Measurements from ENCODE around the gene SLC22A31. TPM values are rescaled to one million over a fixed set of nuclear protein-coding genes. Genes with fewer than 3 reads are reported as not detected.
A peak's percentile ranks its signal among the peaks of the same experiment; 100 is the strongest.

SLC22A31 gene
- total RNA-seq, 2 donors from 2014 or later, result 0.81 TPM; not detected in 1

DNA sequence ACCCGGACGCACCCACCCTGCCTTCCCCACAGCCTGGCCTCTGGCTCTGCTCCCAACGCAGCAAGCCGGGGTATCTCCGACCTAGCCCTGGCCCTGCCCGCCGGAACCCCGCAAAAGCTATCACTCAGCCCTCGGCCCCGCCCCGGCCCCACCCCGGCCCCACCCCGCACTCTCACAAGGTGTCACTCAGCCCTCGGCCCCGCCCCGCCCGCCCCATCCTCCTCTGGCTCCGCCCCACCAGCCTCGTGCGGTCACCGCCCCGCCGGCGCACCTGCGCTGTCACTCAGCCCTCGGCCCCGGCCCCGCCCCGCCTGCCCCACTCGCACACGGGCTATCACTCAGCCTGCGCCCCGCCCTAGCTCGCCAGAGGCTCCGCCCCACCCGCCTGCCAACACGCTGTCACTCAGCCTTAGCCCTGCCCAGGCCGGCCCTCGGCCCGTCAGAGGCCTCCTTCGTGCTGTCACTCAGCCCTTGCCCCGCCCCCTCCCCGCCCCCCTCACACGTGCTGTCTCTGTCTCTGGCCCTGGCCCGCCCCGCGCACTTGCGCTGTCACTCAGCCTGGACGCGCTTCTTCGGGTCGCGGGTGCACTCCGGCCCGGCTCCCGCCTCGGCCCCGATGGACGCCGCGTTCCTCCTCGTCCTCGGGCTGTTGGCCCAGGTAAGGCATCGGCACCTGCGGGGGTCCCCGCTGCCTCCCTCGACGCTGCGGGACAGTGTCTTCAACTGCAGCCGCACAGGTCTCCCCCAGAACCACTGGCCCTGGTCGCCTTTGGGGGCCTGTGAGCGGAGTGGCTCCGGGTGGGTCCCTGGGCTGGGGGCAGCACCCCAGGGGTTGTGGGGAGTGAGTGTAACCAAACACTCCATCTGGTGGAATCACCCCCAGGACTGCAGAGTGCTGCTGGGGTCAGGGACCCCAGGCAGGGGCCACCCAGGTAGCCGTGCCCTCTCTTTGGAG lies 28.8 kb downstream of the SLC22A31 start, which contains the start of gene CDH15:
Gene CDH15 (plus strand): TSS at position 533 of the 955 bp plus-strand sequence. CDS start 84 bp downstream, at position 617.
- no peak within 1 kb of the TSS for H3K27ac ChIP-seq

DNA sequence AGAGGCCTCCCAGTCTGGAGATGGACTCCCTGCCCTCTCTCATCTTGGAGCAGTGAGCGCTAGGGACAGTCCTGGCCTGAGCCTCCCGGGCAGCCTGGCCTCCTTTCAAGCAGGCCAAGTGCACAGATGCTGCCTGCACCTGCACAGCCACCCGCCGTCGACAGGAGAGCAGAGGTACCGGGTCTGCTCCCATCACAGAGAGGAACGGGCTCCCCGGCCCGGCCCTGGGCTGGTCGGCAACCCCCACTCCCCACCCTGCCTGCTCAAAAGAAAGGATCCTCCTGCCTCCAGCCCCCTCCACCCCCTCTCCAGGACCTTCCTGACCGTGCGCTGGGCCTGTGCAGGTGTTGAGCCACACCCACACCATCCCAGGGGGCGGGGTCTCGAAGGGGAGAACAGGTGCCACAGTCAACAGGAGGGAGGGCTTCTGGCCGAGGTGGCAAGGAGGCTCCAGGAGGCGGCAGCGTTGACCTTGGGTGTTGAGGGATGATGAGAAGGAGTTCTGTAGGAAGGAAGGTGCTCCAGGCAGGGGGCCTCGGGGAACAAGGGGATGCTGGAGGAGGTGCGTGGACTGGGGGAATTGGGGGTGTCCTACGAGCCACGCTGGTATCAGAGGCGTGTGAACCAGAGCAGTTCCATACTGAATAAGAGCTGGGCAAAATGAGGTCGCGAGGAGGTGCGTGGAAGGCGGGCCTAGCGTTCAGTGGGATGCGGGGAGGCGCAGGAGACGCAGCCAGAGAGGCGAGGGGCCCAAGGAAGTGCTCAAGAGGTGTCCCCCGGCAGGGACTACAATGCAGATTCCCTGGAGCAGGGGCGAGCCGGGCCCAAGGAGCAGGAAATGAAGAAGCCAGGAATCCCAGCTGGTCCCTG lies 29.8 kb downstream of the SLC22A31 start:
- no peak for DNase-seq (ENCODE audit: low spot score)
- Histone ChIP-seq H3K4me1 (ENCODE audit: control insufficient read depth in 1 of 2, low read depth in 2 of 2) (peaks cover 7 to 14% of the 10 kb centered on the region in 2 donors), H3K36me3 (no peaks in the 10 kb centered on the region), H3K4me3 (peak overlapping the region; percentile 53), H3K9me3 (no peaks in the 10 kb centered on the region), H3K27me3 (replicated peaks; ENCODE audit: insufficient read depth) (peaks cover 8% of the 10 kb centered on the region), H3K27ac (no peak overlapping the region)
- no peak for ATAC-seq (ENCODE audit: insufficient number of reproducible peaks, low FRiP score, low read depth)
- TF ChIP-seq, protein P1, sequence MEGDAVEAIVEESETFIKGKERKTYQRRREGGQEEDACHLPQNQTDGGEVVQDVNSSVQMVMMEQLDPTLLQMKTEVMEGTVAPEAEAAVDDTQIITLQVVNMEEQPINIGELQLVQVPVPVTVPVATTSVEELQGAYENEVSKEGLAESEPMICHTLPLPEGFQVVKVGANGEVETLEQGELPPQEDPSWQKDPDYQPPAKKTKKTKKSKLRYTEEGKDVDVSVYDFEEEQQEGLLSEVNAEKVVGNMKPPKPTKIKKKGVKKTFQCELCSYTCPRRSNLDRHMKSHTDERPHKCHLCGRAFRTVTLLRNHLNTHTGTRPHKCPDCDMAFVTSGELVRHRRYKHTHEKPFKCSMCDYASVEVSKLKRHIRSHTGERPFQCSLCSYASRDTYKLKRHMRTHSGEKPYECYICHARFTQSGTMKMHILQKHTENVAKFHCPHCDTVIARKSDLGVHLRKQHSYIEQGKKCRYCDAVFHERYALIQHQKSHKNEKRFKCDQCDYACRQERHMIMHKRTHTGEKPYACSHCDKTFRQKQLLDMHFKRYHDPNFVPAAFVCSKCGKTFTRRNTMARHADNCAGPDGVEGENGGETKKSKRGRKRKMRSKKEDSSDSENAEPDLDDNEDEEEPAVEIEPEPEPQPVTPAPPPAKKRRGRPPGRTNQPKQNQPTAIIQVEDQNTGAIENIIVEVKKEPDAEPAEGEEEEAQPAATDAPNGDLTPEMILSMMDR (IDR thresholded peaks at IDR 0.05), result no peak

More for the DNA sequence above, 28.8 kb downstream of the SLC22A31 start, which contains the start of gene CDH15:
- no peak for ATAC-seq (ENCODE audit: insufficient number of reproducible peaks, low FRiP score, low read depth)
- H3K27me3 ChIP-seq (replicated peaks; ENCODE audit: insufficient read depth), result peaks cover 8% of the 10 kb centered on the region
- H3K4me3 ChIP-seq, result peak within 1 kb of the TSS; percentile 53
- peaks cover 7 to 14% of the 10 kb centered on the region in 2 donors for H3K4me1 ChIP-seq (ENCODE audit: control insufficient read depth in 1 of 2, low read depth in 2 of 2)
- TF ChIP-seq, protein P1 (IDR thresholded peaks at IDR 0.05), result no peak
- H3K36me3 ChIP-seq, result no peaks in the 10 kb centered on the region
- H3K9me3 ChIP-seq, result no peaks in the 10 kb centered on the region
- peak; percentile 48 for DNase-seq (ENCODE audit: low spot score)

GRCh38 chr16:89169778-89170177 lies 30.6 kb downstream of the SLC22A31 start:
- no peak for ATAC-seq (ENCODE audit: insufficient number of reproducible peaks, low FRiP score, low read depth)
- TF ChIP-seq, protein P1 (IDR thresholded peaks at IDR 0.05), result no peak

GRCh38 chr16:89168381-89169189 lies 31.8 kb downstream of the SLC22A31 start:
- ATAC-seq (ENCODE audit: insufficient number of reproducible peaks, low FRiP score, low read depth) (no peak), DNase-seq (ENCODE audit: low spot score) (no peak)
- TF ChIP-seq, protein P1 (IDR thresholded peaks at IDR 0.05), result no peak
- Histone ChIP-seq H3K36me3 (no peaks in the 10 kb centered on the region), H3K4me3 (no peak overlapping the region), H3K27ac (no peak overlapping the region), H3K4me1 (ENCODE audit: control insufficient read depth in 1 of 2, low read depth in 2 of 2) (peaks cover 7 to 14% of the 10 kb centered on the region in 2 donors), H3K27me3 (replicated peaks; ENCODE audit: insufficient read depth) (peaks cover 8% of the 10 kb centered on the region), H3K9me3 (no peaks in the 10 kb centered on the region)

More at GRCh38 chr16:89169778-89170177, 30.6 kb downstream of the SLC22A31 start:
- Histone ChIP-seq H3K27me3 (replicated peaks; ENCODE audit: insufficient read depth) (peaks cover 8% of the 10 kb centered on the region), H3K27ac (no peak overlapping the region), H3K4me3 (no peak overlapping the region), H3K4me1 (ENCODE audit: control insufficient read depth in 1 of 2, low read depth in 2 of 2) (peaks cover 7 to 14% of the 10 kb centered on the region in 2 donors), H3K36me3 (no peaks in the 10 kb centered on the region), H3K9me3 (no peaks in the 10 kb centered on the region)
- no peak for DNase-seq (ENCODE audit: low spot score)

Data from thoracic aorta (tissue), 2 donors.